Sigmoid colon (tissue), 7 donors: ENCODE data around the gene GALM. TPM values are rescaled to one million over a fixed set of nuclear protein-coding genes. Genes with fewer than 3 reads are reported as not detected.

Experiments used
- DNase-seq: peaks from one replicate; pipeline ENCODE4 v3.0.0-alpha.2; 2019
- H3K27ac ChIP-seq, 4 donors: fragments of 200-600 bp; sonication (generic); one replicate each; pipeline ENCODE4 v1.5.1; 2016 to 2019; ENCODE audit warnings: mild to moderate bottlenecking in 1 of 4
- H3K27me3 ChIP-seq, 3 donors: fragments of 200-600 bp; sonication (generic); one replicate each; pipeline ENCODE4 v1.5.1; 2019; ENCODE audit warnings: mild to moderate bottlenecking in 1 of 3
- H3K36me3 ChIP-seq, 4 donors: fragments of 200-600 bp; sonication (generic); one replicate each; pipeline ENCODE4 v1.5.1; 2016 to 2019
- H3K4me1 ChIP-seq, 4 donors: fragments of 200-600 bp; sonication (generic); one replicate each; pipeline ENCODE4 v1.5.1; 2017 to 2019
- H3K4me3 ChIP-seq, 4 donors: fragments of 200-600 bp; sonication (generic); one replicate each; pipeline ENCODE4 v1.5.1; 2017 to 2019; ENCODE audit warnings: mild to moderate bottlenecking in 2 of 4, moderate library complexity in 1 of 4
- H3K9me3 ChIP-seq, 4 donors: fragments of 200-600 bp in 3 of 4; sonication (generic) in 3 of 4; one replicate each; pipeline versions ENCODE4 v1.5.1 to v1.6.1; 2013 to 2019
- CTCF ChIP-seq, 4 experiments: fragments of 450-650 bp in 3 of 4; fragments of 200-600 bp in 1 of 4; IDR thresholded peaks; one replicate each; pipeline ENCODE4 v1.5.1; 2016 to 2019; ENCODE audit warnings: antibody characterized with exemption in 4 of 4, mild to moderate bottlenecking in 3 of 4, moderate library complexity in 2 of 4
- EP300 ChIP-seq, 4 donors: sonication (generic); formaldehyde crosslinking; IDR thresholded peaks; one replicate each; pipeline ENCODE4 v1.6.1; 2017; ENCODE audit warnings: antibody characterized with exemption in 4 of 4
- POLR2A ChIP-seq, 2 donors: fragments of 450-650 bp; IDR thresholded peaks; one replicate each; pipeline ENCODE4 v1.6.1; 2016; ENCODE audit warnings: antibody characterized with exemption in 2 of 2, mild to moderate bottlenecking in 2 of 2, moderate library complexity in 2 of 2
- POLR2AphosphoS5 ChIP-seq, 4 donors: sonication (generic); formaldehyde crosslinking; IDR thresholded peaks; one replicate each; pipeline ENCODE4 v1.6.1; 2017; ENCODE audit warnings: antibody characterized with exemption in 4 of 4
- WGBS, 2 donors: extraction: QIAGEN DNeasy Blood & Tissue Kit; methylation state at CpG; one replicate each; pipeline ENCODE4 v1.1.7; 2013; 5-methylcytosine and 5-hydroxymethylcytosine counted together
- intact Hi-C: fragments of 100-400 bp; cut with DNase I; formaldehyde crosslinking; loops from one replicate; pipeline ENCODE4 v1.15.1; 2023
- polyA plus RNA-seq, 3 donors: library from polyadenylated mRNA; stranded (reverse); fragments of 200-250 nt; gene quantifications; one replicate each; pipeline ENCODE4 v1.2.3, GENCODE V29; 2013
- total RNA-seq, 4 donors: library from RNA; depleted of rRNA; stranded (reverse); fragments of >200 nt; gene quantifications; one replicate each; pipeline ENCODE4 v1.1.0, GENCODE V29; 2016
- donor health status: healthy with polysubstance abuse.
- donor health status: Bipolar disorder and iron deficiency.
- donor health status: healthy.

GALM gene
- total and polyA plus RNA-seq, 7 donors: 9.5 to 45.1 (median 35.2) TPM

GRCh38 chr2:38656866-38657480 lies 8.9 kb upstream of the GALM start:
- no peak overlapping the region for H3K4me3 ChIP-seq
- DNase-seq: no peak
- 90% methylated on average over 4 of the region's 4 CpGs for WGBS, 2 donors
- H3K27me3 ChIP-seq: no peaks in the 10 kb centered on the region
- TF ChIP-seq CTCF (IDR thresholded peaks at IDR 0.05) (no peak), POLR2AphosphoS5 (IDR thresholded peaks at IDR 0.05) (no peak), POLR2A (IDR thresholded peaks at IDR 0.05) (no peak), EP300 (IDR thresholded peaks at IDR 0.05) (no peak)
- H3K27ac ChIP-seq: no peak overlapping the region
- H3K36me3 ChIP-seq: no peaks in the 10 kb centered on the region
- intact Hi-C loops: no loop called here
- H3K9me3 ChIP-seq: no peaks in the 10 kb centered on the region
- H3K4me1 ChIP-seq: no peaks in the 10 kb centered on the region

- Histone ChIP-seq H3K4me1 (no peaks in the 10 kb centered on the region), H3K4me3 (no peak overlapping the region), H3K27me3 (no peaks in the 10 kb centered on the region), H3K27ac (no peak overlapping the region), H3K9me3 (no peaks in the 10 kb centered on the region), H3K36me3 (no peaks in the 10 kb centered on the region)
- intact Hi-C loops: no loop called here
- TF ChIP-seq EP300 (IDR thresholded peaks at IDR 0.05): no peak
- 75 to 88% methylated on average over 2 of the region's 2 CpGs for WGBS, 2 donors
- DNase-seq: no peak
These were observed 7.3 kb upstream of the GALM start for GRCh38 chr2:38658613-38659012.

- no peak for DNase-seq
- intact Hi-C loops: no loop called here
- Histone ChIP-seq H3K9me3 (no peaks in the 10 kb centered on the region), H3K4me3 (no peak overlapping the region), H3K27ac (no peak overlapping the region), H3K4me1 (no peaks in the 10 kb centered on the region), H3K36me3 (no peaks in the 10 kb centered on the region), H3K27me3 (no peaks in the 10 kb centered on the region)
- TF ChIP-seq CTCF (IDR thresholded peaks at IDR 0.05) (no peak), POLR2A (IDR thresholded peaks at IDR 0.05) (no peak), POLR2AphosphoS5 (IDR thresholded peaks at IDR 0.05) (no peak), EP300 (IDR thresholded peaks at IDR 0.05) (no peak)
- WGBS, 2 donors: 92% methylated on average over 2 of the region's 2 CpGs
These were observed 6.8 kb upstream of the GALM start for GRCh38 chr2:38659115-38659514.

GRCh38 chr2:38660282-38660681 lies 5.6 kb upstream of the GALM start:
- Histone ChIP-seq H3K36me3 (no peaks in the 10 kb centered on the region), H3K9me3 (no peaks in the 10 kb centered on the region), H3K27ac (no peak overlapping the region), H3K27me3 (no peaks in the 10 kb centered on the region), H3K4me1 (no peaks in the 10 kb centered on the region), H3K4me3 (no peak overlapping the region)
- intact Hi-C loops: no loop called here
- WGBS, 2 donors: 95 to 96% methylated on average over 3 of the region's 3 CpGs
- TF ChIP-seq POLR2AphosphoS5 (IDR thresholded peaks at IDR 0.05) (no peak), EP300 (IDR thresholded peaks at IDR 0.05) (no peak), CTCF (IDR thresholded peaks at IDR 0.05) (no peak), POLR2A (IDR thresholded peaks at IDR 0.05) (no peak)
- no peak for DNase-seq

- peaks cover 0 to 3% (median 1%) of the 10 kb centered on the region in 4 donors for H3K4me1 ChIP-seq
- 82 to 86% methylated on average over 3 of the region's 3 CpGs for WGBS, 2 donors
- intact Hi-C loops: no loop called here
- DNase-seq: no peak
- H3K27me3 ChIP-seq: no peaks in the 10 kb centered on the region
- no peak overlapping the region for H3K27ac ChIP-seq
- H3K9me3 ChIP-seq: no peaks in the 10 kb centered on the region
- H3K36me3 ChIP-seq: no peaks in the 10 kb centered on the region
- TF ChIP-seq POLR2AphosphoS5 (IDR thresholded peaks at IDR 0.05): no peak
- TF ChIP-seq CTCF (IDR thresholded peaks at IDR 0.05): no peak
- TF ChIP-seq EP300 (IDR thresholded peaks at IDR 0.05): no peak
- no peak for TF ChIP-seq POLR2A (IDR thresholded peaks at IDR 0.05)
- no peak overlapping the region for H3K4me3 ChIP-seq
These were observed 4.6 kb upstream of the GALM start for GRCh38 chr2:38661306-38661705.
